GM12878 (cell line): ENCODE data around the gene S1PR2. TPM values are rescaled to one million over a fixed set of nuclear protein-coding genes. Genes with fewer than 3 reads are reported as not detected.

Experiments
- ATAC-seq: fragments of 200-7000 bp; cut with Tn5 transposase; 3 replicates; pipeline ENCODE4 v1.9.1; 2020; ENCODE audit warnings: mild to moderate bottlenecking, moderate library complexity
- BruUV-seq: library from RNA; stranded (reverse); fragments of 400-500 nt; replicated peaks from 2 replicates; lab custom pipeline; 2021; lab: Mats Ljungman, UMichigan
- CTCF ChIA-PET: fragments of 300-600 bp; sonication (Branson Sonifier 250); formaldehyde crosslinking; extraction: SDS; loops from one replicate; lab custom pipeline; 2021; ENCODE audit warnings: inconsistent platforms; lab: Yijun Ruan, JAX
- POLR2A ChIA-PET: fragments of 350-600 bp; formaldehyde crosslinking; extraction: SDS; loops from one replicate; lab custom pipeline; 2021; ENCODE audit warnings: inconsistent platforms; lab: Charles Lee
- RAD21 ChIA-PET: fragments of 300-600 bp; sonication (Branson Sonifier 250); formaldehyde crosslinking; loops from one replicate; lab custom pipeline; 2023; ENCODE audit warnings: antibody characterized with exemption; ENCODE audit not compliant: unreplicated experiment; lab: Charles Lee
- SMC1A ChIA-PET: fragments of 300-600 bp; sonication (Branson Sonifier 250); formaldehyde crosslinking; loops from one replicate; lab custom pipeline; 2023; ENCODE audit not compliant: unreplicated experiment, uncharacterized antibody; lab: Charles Lee
- DNase-seq: peaks from one replicate; pipeline ENCODE4 v3.0.0-alpha.2; 2011; ENCODE audit warnings: low read depth, low spot score
- FAIRE-seq: peaks from 3 replicates; lab custom pipeline; 2011; peaks lifted over from hg19 to GRCh38; lab: Jason Lieb, UNC
- H2AFZ ChIP-seq: 2 replicates; pipeline ENCODE4 v1.6.0; 2011; ENCODE audit warnings: low read depth, low read length, control low read depth; ENCODE audit not compliant: control insufficient read depth
- H3K27ac ChIP-seq: 2 replicates; pipeline ENCODE4 v1.5.1; 2011; ENCODE audit warnings: control low read depth; ENCODE audit not compliant: control insufficient read depth, insufficient read depth
- H3K27me3 ChIP-seq, 2 experiments: replicated peaks in 1 of 2; 2 replicates each; pipeline versions ENCODE4 v1.6.0 to v1.6.1; 2011; ENCODE audit warnings: low read length in 1 of 2; ENCODE audit not compliant: control insufficient read depth in 2 of 2, insufficient read depth in 2 of 2
- H3K36me3 ChIP-seq, 2 experiments: 2 replicates each; pipeline ENCODE4 v1.5.1; 2011; ENCODE audit warnings: low read length in 1 of 2; ENCODE audit not compliant: control insufficient read depth in 2 of 2, insufficient read depth in 2 of 2
- H3K4me1 ChIP-seq: 2 replicates; pipeline ENCODE4 v1.6.1; 2011; ENCODE audit warnings: mild to moderate bottlenecking, low read length, moderate library complexity, mixed read lengths; ENCODE audit not compliant: control insufficient read depth, insufficient read depth
- H3K4me2 ChIP-seq: 2 replicates; pipeline ENCODE4 v1.6.0; 2011; ENCODE audit warnings: control low read depth; ENCODE audit not compliant: control insufficient read depth, insufficient read depth
- H3K4me3 ChIP-seq: fragments of 200-600 bp; sonication (generic); 2 replicates; pipeline ENCODE4 v1.5.1; 2016
- H3K79me2 ChIP-seq: 2 replicates; pipeline ENCODE4 v1.6.0; 2011; ENCODE audit warnings: low read length; ENCODE audit not compliant: control insufficient read depth, insufficient read depth
- H3K9ac ChIP-seq: 2 replicates; pipeline ENCODE4 v1.8.0; 2011; ENCODE audit warnings: low read length, control low read depth, mixed read lengths; ENCODE audit not compliant: control insufficient read depth, insufficient read depth
- H3K9me3 ChIP-seq: replicated peaks from 3 replicates; pipeline ENCODE4 v1.5.1; 2011; ENCODE audit warnings: mild to moderate bottlenecking, low read length; ENCODE audit not compliant: control insufficient read depth, insufficient read depth
- H4K20me1 ChIP-seq: 2 replicates; pipeline ENCODE4 v1.6.0; 2011; ENCODE audit not compliant: control insufficient read depth, insufficient read depth
- ATF2 ChIP-seq: IDR thresholded peaks from 2 replicates; pipeline ENCODE4 v1.6.1; 2012; ENCODE audit warnings: low read length, inconsistent platforms
- BHLHE40 ChIP-seq, 2 experiments: fragments of 450-650 bp in 1 of 2; IDR thresholded peaks; 2 replicates each; pipeline ENCODE4 v1.6.1; 2011 to 2017; ENCODE audit warnings: low read depth in 2 of 2, borderline replicate concordance in 1 of 2, improper control_type of control experiment in 1 of 2, low read length in 1 of 2, mild to moderate bottlenecking in 1 of 2
- CHD2 ChIP-seq: IDR thresholded peaks from 2 replicates; pipeline ENCODE4 v1.6.1; 2011; ENCODE audit warnings: low read depth, low read length, improper control_type of control experiment, borderline replicate concordance
- E2F8 ChIP-seq: fragments of 450-650 bp; IDR thresholded peaks from 2 replicates; pipeline ENCODE4 v1.6.1; 2018; ENCODE audit warnings: mild to moderate bottlenecking, low read depth, moderate library complexity; ENCODE audit not compliant: partially characterized antibody
- KAT2A ChIP-seq: conservative IDR thresholded peaks from 2 replicates; pipeline ENCODE4 v1.6.1; 2011; ENCODE audit warnings: low read depth, low read length; ENCODE audit not compliant: control insufficient read depth
- MYB ChIP-seq: fragments of 150-350 bp; IDR thresholded peaks from 2 replicates; pipeline ENCODE4 v1.6.1; 2014; ENCODE audit warnings: mild to moderate bottlenecking, low read depth, low read length, borderline replicate concordance
- NKRF ChIP-seq: fragments of 450-650 bp; conservative IDR thresholded peaks from 2 replicates; pipeline ENCODE4 v1.6.1; 2017; ENCODE audit warnings: mild to moderate bottlenecking, moderate library complexity
- POLR2AphosphoS2 ChIP-seq: IDR thresholded peaks from 2 replicates; pipeline ENCODE4 v1.6.1; 2011; ENCODE audit warnings: low read depth, mild to moderate bottlenecking, low read length, improper control_type of control experiment, moderate library complexity
- SMAD1 ChIP-seq: fragments of 450-650 bp; IDR thresholded peaks from 2 replicates; pipeline ENCODE4 v1.6.1; 2018; ENCODE audit warnings: mild to moderate bottlenecking, low read depth; ENCODE audit not compliant: partially characterized antibody
- SRF ChIP-seq, 2 experiments: IDR thresholded peaks; 2 replicates each; pipeline ENCODE4 v1.6.1; 2011; ENCODE audit warnings: low read depth in 2 of 2, low read length in 2 of 2, mild to moderate bottlenecking in 1 of 2, moderate library complexity in 1 of 2
- SUPT20H ChIP-seq: IDR thresholded peaks from 2 replicates; pipeline ENCODE4 v1.6.1; 2011; ENCODE audit warnings: low read depth, mild to moderate bottlenecking, low read length, moderate library complexity, borderline replicate concordance; ENCODE audit not compliant: control insufficient read depth
- ZBTB33 ChIP-seq: fragments of 450-650 bp; IDR thresholded peaks from 2 replicates; pipeline ENCODE4 v1.6.1; 2017; ENCODE audit warnings: mild to moderate bottlenecking
- ZNF622 ChIP-seq: fragments of 450-650 bp; IDR thresholded peaks from 2 replicates; pipeline ENCODE4 v1.6.1; 2017; ENCODE audit warnings: mild to moderate bottlenecking, inconsistent platforms
- WGBS: methylation state at CpG from one replicate; pipeline ENCODE4 v1.1.6; 2016; ENCODE audit warnings: low lambda C conversion rate; ENCODE audit not compliant: insufficient replicate concordance, insufficient coverage; ENCODE audit errors: missing lambda C conversion rate; 5-methylcytosine and 5-hydroxymethylcytosine counted together
- in situ Hi-C: fragments of 300-500 bp; cut with MboI; formaldehyde crosslinking; loops from 9 replicates; pipeline ENCODE4 v1.14.3; 2018; ENCODE audit warnings: mixed read lengths
- intact Hi-C: fragments of 100-400 bp; cut with micrococcal nuclease; formaldehyde crosslinking; loops from one replicate; pipeline ENCODE4 v1.14.2; 2022; ENCODE audit not compliant: unreplicated experiment
- polyA plus RNA-seq, 11 experiments: library from polyadenylated mRNA; depleted of rRNA in 4 of 11; unstranded in 6 of 11; stranded (reverse) in 5 of 11; fragments of >200 nt; fragmentation: Nextera tagmentation in 4 of 11; fragmentation: Illumina TruSeq in 1 of 11; extraction: Ambion mirVana in 4 of 11; extraction: Trizol in 1 of 11; gene quantifications; 1 replicate in 1 of 11; 2 replicates in 10 of 11; pipeline versions ENCODE4 v1.2.1 to v1.2.3, GENCODE V29; 2011 to 2016; ENCODE audit warnings: inconsistent platforms in 2 of 11, missing spikeins in 2 of 11, low read depth in 1 of 11
- total RNA-seq, 4 experiments: library from RNA; depleted of rRNA in 3 of 4; stranded (reverse); fragments of >200 nt in 3 of 4; fragmentation: Illumina TruSeq in 1 of 4; extraction: Trizol in 1 of 4; gene quantifications; 2 replicates each; pipeline versions ENCODE4 v1.2.1 to v1.2.3, GENCODE V29; 2013 to 2021

S1PR2 gene
- total and polyA plus RNA-seq, 10 of the 15 experiments (the other 5 are each of a cell fraction or from before 2014, with no cell fraction given), result 4.9 to 26.8 (median 11.6) TPM

- H3K9ac ChIP-seq, result peak overlapping the region; percentile 99
- RAD21 ChIA-PET, result interaction anchor here (1.0 to 1.1 kb wide), 2 partner anchors 56 to 165 kb away, joined by 3 to 4 read pairs; no protein-coding TSS in a partner anchor
- TF ChIP-seq NKRF (no peak), ZBTB33 (no peak), ZNF622 (no peak), E2F8 (no peak), SUPT20H (no peak), CHD2 (no peak), BHLHE40 (IDR thresholded peaks at IDR 0.05; ENCODE audit: borderline replicate concordance in 1 of 2, low read depth in 2 of 2, low read length in 1 of 2) (no peak), POLR2AphosphoS2 (no peak), SRF (IDR thresholded peaks at IDR 0.05; ENCODE audit: low read depth in 2 of 2, low read length in 2 of 2) (no peak), SMAD1 (no peak), ATF2 (no peak), MYB (no peak), KAT2A (no peak)
Measured at GRCh38 chr19:10192922-10193321, 38.2 kb downstream of the S1PR2 start.

More at GRCh38 chr19:10192922-10193321, 38.2 kb downstream of the S1PR2 start:
- Histone ChIP-seq H3K27me3 (no peaks in the 10 kb centered on the region), H3K36me3 (peaks cover 2 to 10% of the 10 kb centered on the region in 2 experiments; a peak in 3 of 4 replicates), H3K27ac (peak overlapping the region; percentile 91), H4K20me1 (peaks cover 4% of the 10 kb centered on the region; the same call in 1 of the 2 replicates), H3K9me3 (no peaks in the 10 kb centered on the region; the same call in 2 of the 3 replicates), H2AFZ (no peak overlapping the region), H3K4me1 (peaks cover 21% of the 10 kb centered on the region), H3K4me3 (peak overlapping the region; percentile 100), H3K4me2 (peak overlapping the region; percentile 87), H3K79me2 (peaks cover 64% of the 10 kb centered on the region)
- no peak for ATAC-seq
- 69% methylated on average over 6 of the region's 6 CpGs for WGBS
- CTCF ChIA-PET, result interaction anchor here (1.1 to 2.0 kb wide), 3 partner anchors 15 to 78 kb away, joined by 3 to 7 read pairs (median 4); partner anchors contain the start of gene ICAM1
- no peak for DNase-seq
- in situ Hi-C loops, result no loop called here
- no TSS peak for BruUV-seq
- POLR2A ChIA-PET, result interaction anchor here (0.6 kb wide), 1 partner anchor 91 kb away, joined by 7 read pairs; no protein-coding TSS in a partner anchor
- SMC1A ChIA-PET, result interaction anchor here (1.1 to 2.2 kb wide), 3 partner anchors 33 to 57 kb away, joined by 3 to 11 read pairs (median 4); no protein-coding TSS in a partner anchor
- intact Hi-C loops, result no loop called here
- FAIRE-seq, result no peak
